GM12878 (cell line): ENCODE measurements around the gene FAM187B. TPM values are rescaled to one million over a fixed set of nuclear protein-coding genes. Genes with fewer than 3 reads are reported as not detected.

ENCODE experiments used
- CBX5 ChIP-seq: sonication (generic); IDR thresholded peaks from 2 replicates; pipeline ENCODE4 v1.6.1; 2016; ENCODE audit warnings: low read depth, moderate library complexity, mild to moderate bottlenecking, inconsistent platforms
- CHD1 ChIP-seq: IDR thresholded peaks from 2 replicates; pipeline ENCODE4 v1.6.1; 2012; ENCODE audit warnings: low read depth, low read length, improper control_type of control experiment
- CHD2 ChIP-seq: IDR thresholded peaks from 2 replicates; pipeline ENCODE4 v1.6.1; 2011; ENCODE audit warnings: low read depth, low read length, improper control_type of control experiment, borderline replicate concordance
- CREM ChIP-seq: IDR thresholded peaks from 2 replicates; pipeline ENCODE4 v1.6.1; 2014; ENCODE audit warnings: antibody characterized with exemption, low read depth
- FOS ChIP-seq: IDR thresholded peaks from 3 replicates; pipeline ENCODE4 v1.6.1; 2011; ENCODE audit warnings: borderline replicate concordance; ENCODE audit not compliant: insufficient read length; ENCODE audit errors: extremely low read depth
- FOXK2 ChIP-seq: fragments of 450-650 bp; IDR thresholded peaks from 2 replicates; pipeline ENCODE4 v1.6.1; 2017; ENCODE audit warnings: mild to moderate bottlenecking, moderate library complexity
- FOXM1 ChIP-seq: IDR thresholded peaks from 2 replicates; pipeline ENCODE4 v1.6.1; 2012; ENCODE audit warnings: low read depth, mild to moderate bottlenecking, inconsistent platforms, low read length, moderate library complexity
- HDGF ChIP-seq: fragments of 450-650 bp; IDR thresholded peaks from 2 replicates; pipeline ENCODE4 v1.6.1; 2016; ENCODE audit warnings: antibody characterized with exemption
- IRF4 ChIP-seq: IDR thresholded peaks from 2 replicates; pipeline ENCODE4 v1.6.1; 2011; ENCODE audit warnings: low read depth, low read length
- KDM1A ChIP-seq: fragments of 200-600 bp; sonication (generic); IDR thresholded peaks from 2 replicates; pipeline ENCODE4 v1.6.1; 2016; ENCODE audit warnings: borderline replicate concordance
- MEF2B ChIP-seq: fragments of 450-650 bp; IDR thresholded peaks from 2 replicates; pipeline ENCODE4 v1.6.1; 2018; ENCODE audit warnings: mild to moderate bottlenecking, moderate library complexity; ENCODE audit not compliant: partially characterized antibody, poor library complexity, severe bottlenecking
- MYC ChIP-seq: IDR thresholded peaks from 2 replicates; pipeline ENCODE4 v1.6.1; 2011; ENCODE audit warnings: mild to moderate bottlenecking, low read length, moderate library complexity, inconsistent platforms; ENCODE audit not compliant: insufficient read depth, insufficient replicate concordance, insufficient read length, severe bottlenecking
- NFIC ChIP-seq: IDR thresholded peaks from 2 replicates; pipeline ENCODE4 v1.6.1; 2012; ENCODE audit warnings: low read depth, mild to moderate bottlenecking, inconsistent platforms, low read length, moderate library complexity
- NFXL1 ChIP-seq: fragments of 450-650 bp; IDR thresholded peaks from 2 replicates; pipeline ENCODE4 v1.6.1; 2017; ENCODE audit warnings: antibody characterized with exemption, mild to moderate bottlenecking, borderline replicate concordance
- NFYA ChIP-seq: IDR thresholded peaks from 2 replicates; pipeline ENCODE4 v1.6.1; 2011; ENCODE audit warnings: low read depth, mild to moderate bottlenecking, low read length, improper control_type of control experiment, borderline replicate concordance
- NFYB ChIP-seq: IDR thresholded peaks from 2 replicates; pipeline ENCODE4 v1.6.1; 2011; ENCODE audit warnings: low read depth, mild to moderate bottlenecking, low read length, improper control_type of control experiment, moderate library complexity; ENCODE audit not compliant: insufficient read depth
- NRF1 ChIP-seq: conservative IDR thresholded peaks from 2 replicates; pipeline ENCODE4 v1.6.1; 2011; ENCODE audit warnings: mild to moderate bottlenecking, low read depth, low read length, improper control_type of control experiment
- PAX5 ChIP-seq: IDR thresholded peaks from 2 replicates; pipeline ENCODE4 v1.6.1; 2011; ENCODE audit warnings: low read depth, low read length, borderline replicate concordance
- PAX8 ChIP-seq: fragments of 450-650 bp; IDR thresholded peaks from 2 replicates; pipeline ENCODE4 v1.6.1; 2017; ENCODE audit warnings: mild to moderate bottlenecking, moderate library complexity
- POLR2A ChIP-seq: IDR thresholded peaks from 2 replicates; pipeline ENCODE4 v1.6.1; 2011; ENCODE audit warnings: low read depth, mild to moderate bottlenecking, low read length
- RAD21 ChIP-seq: IDR thresholded peaks from 2 replicates; pipeline ENCODE4 v1.6.1; 2011; ENCODE audit warnings: mild to moderate bottlenecking, low read depth, low read length, moderate library complexity; ENCODE audit not compliant: insufficient read depth
- SIX5 ChIP-seq: IDR thresholded peaks from 2 replicates; pipeline ENCODE4 v1.6.1; 2011; ENCODE audit warnings: mild to moderate bottlenecking, low read depth, low read length, moderate library complexity; ENCODE audit not compliant: severe bottlenecking
- SP1 ChIP-seq: IDR thresholded peaks from one replicate; pipeline ENCODE4 v1.6.1; 2011; ENCODE audit warnings: low read depth, low read length
- polyA plus RNA-seq, 11 experiments: library from polyadenylated mRNA; depleted of rRNA in 4 of 11; unstranded in 6 of 11; stranded (reverse) in 5 of 11; fragments of >200 nt; fragmentation: Nextera tagmentation in 4 of 11; fragmentation: Illumina TruSeq in 1 of 11; extraction: Ambion mirVana in 4 of 11; extraction: Trizol in 1 of 11; gene quantifications; 1 replicate in 1 of 11; 2 replicates in 10 of 11; pipeline versions ENCODE4 v1.2.1 to v1.2.3, GENCODE V29; 2011 to 2016; ENCODE audit warnings: inconsistent platforms in 2 of 11, missing spikeins in 2 of 11, low read depth in 1 of 11
- total RNA-seq, 4 experiments: library from RNA; depleted of rRNA in 3 of 4; stranded (reverse); fragments of >200 nt in 3 of 4; fragmentation: Illumina TruSeq in 1 of 4; extraction: Trizol in 1 of 4; gene quantifications; 2 replicates each; pipeline versions ENCODE4 v1.2.1 to v1.2.3, GENCODE V29; 2013 to 2021
- TF ChIP-seq, protein P1 (sequence below): fragments of 450-650 bp; IDR thresholded peaks from 2 replicates; pipeline ENCODE4 v1.6.1; 2018; ENCODE audit warnings: mild to moderate bottlenecking, low read depth, moderate library complexity; ENCODE audit not compliant: partially characterized antibody
- TF ChIP-seq, protein P2 (sequence below): IDR thresholded peaks from 2 replicates; pipeline ENCODE4 v1.6.1; 2012; ENCODE audit warnings: low read depth, low read length, improper control_type of control experiment
- TF ChIP-seq, protein P3 (sequence below): fragments of 450-650 bp; formaldehyde crosslinking; IDR thresholded peaks from 2 replicates; pipeline ENCODE4 v1.5.0; 2022; ENCODE audit warnings: mild to moderate bottlenecking, missing genetic modification characterization

Gene FAM187B
- total and polyA plus RNA-seq, 10 of the 15 experiments (the other 5 are each of a cell fraction or from before 2014, with no cell fraction given) = 0.05 TPM; not detected in 9

DNA sequence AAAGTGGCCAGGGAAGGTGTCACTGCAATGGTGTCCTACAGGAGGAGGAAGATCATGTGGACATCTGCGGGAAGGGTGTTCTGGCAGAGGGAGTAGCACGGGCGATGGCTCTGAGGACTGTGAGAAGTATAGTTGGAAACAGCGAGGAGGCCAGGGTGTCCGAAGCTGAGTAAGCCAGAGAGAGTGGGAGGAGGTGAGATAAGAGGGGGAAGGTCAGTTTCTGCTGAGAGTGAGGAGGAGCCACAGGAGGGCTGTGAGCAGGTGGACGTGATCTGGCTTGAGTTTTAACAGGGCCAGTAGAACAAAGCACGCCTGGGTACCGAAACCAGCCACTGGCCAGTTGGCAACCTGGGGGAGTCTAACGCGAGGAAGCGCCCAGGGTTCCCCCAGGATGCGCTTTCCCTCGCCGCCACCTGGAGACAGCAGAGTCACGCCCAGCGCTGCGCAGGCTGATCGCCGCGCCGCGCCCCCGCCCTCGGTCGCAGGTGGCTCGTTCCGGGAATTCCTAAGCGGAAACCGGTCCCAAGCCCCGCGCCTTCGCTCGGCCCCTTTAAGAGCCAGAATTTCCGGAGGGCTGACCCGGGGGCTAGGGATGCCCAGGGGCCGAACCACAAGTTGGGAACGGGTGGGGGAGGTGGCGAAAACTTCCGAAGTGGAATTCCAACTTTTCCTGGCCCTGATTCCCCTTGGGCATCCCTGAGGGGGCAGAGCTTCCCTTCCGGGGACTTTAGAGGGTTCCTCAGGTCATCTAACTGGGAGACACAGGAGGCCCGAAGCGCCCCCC lies 19.2 kb upstream of the FAM187B start (continued):
- peak; percentile 61 for TF ChIP-seq RAD21
- TF ChIP-seq HDGF = peak; percentile 92
- no peak for TF ChIP-seq CHD1
- no peak; the same call in 1 of the 2 replicates for TF ChIP-seq NFIC
- TF ChIP-seq IRF4 = 0 out of 2 replicates have a peak, but pooled peaks have one; percentile 51
- peak; percentile 22 for TF ChIP-seq SP1
- no peak for TF ChIP-seq MYC
- 0 out of 2 replicates have a peak, but pooled peaks have one; percentile 36 for TF ChIP-seq CHD2
- TF ChIP-seq SIX5 = no peak
- TF ChIP-seq CREM = no peak
- peak; percentile 37 for TF ChIP-seq NRF1
- TF ChIP-seq, protein P1, sequence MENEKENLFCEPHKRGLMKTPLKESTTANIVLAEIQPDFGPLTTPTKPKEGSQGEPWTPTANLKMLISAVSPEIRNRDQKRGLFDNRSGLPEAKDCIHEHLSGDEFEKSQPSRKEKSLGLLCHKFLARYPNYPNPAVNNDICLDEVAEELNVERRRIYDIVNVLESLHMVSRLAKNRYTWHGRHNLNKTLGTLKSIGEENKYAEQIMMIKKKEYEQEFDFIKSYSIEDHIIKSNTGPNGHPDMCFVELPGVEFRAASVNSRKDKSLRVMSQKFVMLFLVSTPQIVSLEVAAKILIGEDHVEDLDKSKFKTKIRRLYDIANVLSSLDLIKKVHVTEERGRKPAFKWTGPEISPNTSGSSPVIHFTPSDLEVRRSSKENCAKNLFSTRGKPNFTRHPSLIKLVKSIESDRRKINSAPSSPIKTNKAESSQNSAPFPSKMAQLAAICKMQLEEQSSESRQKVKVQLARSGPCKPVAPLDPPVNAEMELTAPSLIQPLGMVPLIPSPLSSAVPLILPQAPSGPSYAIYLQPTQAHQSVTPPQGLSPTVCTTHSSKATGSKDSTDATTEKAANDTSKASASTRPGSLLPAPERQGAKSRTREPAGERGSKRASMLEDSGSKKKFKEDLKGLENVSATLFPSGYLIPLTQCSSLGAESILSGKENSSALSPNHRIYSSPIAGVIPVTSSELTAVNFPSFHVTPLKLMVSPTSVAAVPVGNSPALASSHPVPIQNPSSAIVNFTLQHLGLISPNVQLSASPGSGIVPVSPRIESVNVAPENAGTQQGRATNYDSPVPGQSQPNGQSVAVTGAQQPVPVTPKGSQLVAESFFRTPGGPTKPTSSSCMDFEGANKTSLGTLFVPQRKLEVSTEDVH = no peak
- TF ChIP-seq PAX5 = peak; percentile 45; the same call in 1 of the 2 replicates
- no peak for TF ChIP-seq CBX5
- peak; percentile 45; the same call in 1 of the 2 replicates for TF ChIP-seq FOXM1
- no peak for TF ChIP-seq KDM1A
- TF ChIP-seq, protein P2, sequence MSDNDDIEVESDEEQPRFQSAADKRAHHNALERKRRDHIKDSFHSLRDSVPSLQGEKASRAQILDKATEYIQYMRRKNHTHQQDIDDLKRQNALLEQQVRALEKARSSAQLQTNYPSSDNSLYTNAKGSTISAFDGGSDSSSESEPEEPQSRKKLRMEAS = no peak
- TF ChIP-seq NFYB = no peak
- no peak for TF ChIP-seq FOXK2
- TF ChIP-seq, protein P3, sequence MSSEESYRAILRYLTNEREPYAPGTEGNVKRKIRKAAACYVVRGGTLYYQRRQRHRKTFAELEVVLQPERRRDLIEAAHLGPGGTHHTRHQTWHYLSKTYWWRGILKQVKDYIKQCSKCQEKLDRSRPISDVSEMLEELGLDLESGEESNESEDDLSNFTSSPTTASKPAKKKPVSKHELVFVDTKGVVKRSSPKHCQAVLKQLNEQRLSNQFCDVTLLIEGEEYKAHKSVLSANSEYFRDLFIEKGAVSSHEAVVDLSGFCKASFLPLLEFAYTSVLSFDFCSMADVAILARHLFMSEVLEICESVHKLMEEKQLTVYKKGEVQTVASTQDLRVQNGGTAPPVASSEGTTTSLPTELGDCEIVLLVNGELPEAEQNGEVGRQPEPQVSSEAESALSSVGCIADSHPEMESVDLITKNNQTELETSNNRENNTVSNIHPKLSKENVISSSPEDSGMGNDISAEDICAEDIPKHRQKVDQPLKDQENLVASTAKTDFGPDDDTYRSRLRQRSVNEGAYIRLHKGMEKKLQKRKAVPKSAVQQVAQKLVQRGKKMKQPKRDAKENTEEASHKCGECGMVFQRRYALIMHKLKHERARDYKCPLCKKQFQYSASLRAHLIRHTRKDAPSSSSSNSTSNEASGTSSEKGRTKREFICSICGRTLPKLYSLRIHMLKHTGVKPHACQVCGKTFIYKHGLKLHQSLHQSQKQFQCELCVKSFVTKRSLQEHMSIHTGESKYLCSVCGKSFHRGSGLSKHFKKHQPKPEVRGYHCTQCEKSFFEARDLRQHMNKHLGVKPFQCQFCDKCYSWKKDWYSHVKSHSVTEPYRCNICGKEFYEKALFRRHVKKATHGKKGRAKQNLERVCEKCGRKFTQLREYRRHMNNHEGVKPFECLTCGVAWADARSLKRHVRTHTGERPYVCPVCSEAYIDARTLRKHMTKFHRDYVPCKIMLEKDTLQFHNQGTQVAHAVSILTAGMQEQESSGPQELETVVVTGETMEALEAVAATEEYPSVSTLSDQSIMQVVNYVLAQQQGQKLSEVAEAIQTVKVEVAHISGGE (CRISPR knock-in tag) = no peak
- no peak for TF ChIP-seq POLR2A
- no peak for TF ChIP-seq PAX8
- no peak for TF ChIP-seq FOS
- TF ChIP-seq MEF2B = peak; percentile 11
- no peak for TF ChIP-seq NFXL1
- TF ChIP-seq NFYA = no peak
